CD8-positive, alpha-beta memory T cell (primary cell): Measurements from ENCODE around the gene TRANK1. TPM values are rescaled to one million over a fixed set of nuclear protein-coding genes. Genes with fewer than 3 reads are reported as not detected.
"Not testable (repeated sequence)": the region's sequence is repeated elsewhere in the genome, so short reads cannot be mapped to it uniquely, and the experiment has no call there.

Experiments
- CTCF ChIA-PET: fragments of 350-600 bp; sonication (Branson Sonifier 250); formaldehyde crosslinking; loops from one replicate; lab custom pipeline; 2021; ENCODE audit warnings: antibody characterized with exemption; lab: Charles Lee
- POLR2A ChIA-PET: fragments of 350-600 bp; sonication (Branson Sonifier 250); formaldehyde crosslinking; loops from one replicate; lab custom pipeline; 2021; ENCODE audit warnings: antibody characterized with exemption; lab: Charles Lee
- DNase-seq, 5 donors: peaks; one replicate each; pipeline versions ENCODE4 v3.0.0 to v3.0.0-alpha.2; 2020 to 2022; ENCODE audit warnings: mixed read lengths in 1 of 5
- H3K27ac ChIP-seq: one replicate; pipeline ENCODE4 v1.7.0; 2013; ENCODE audit warnings: low read depth, mild to moderate bottlenecking, low read length, moderate library complexity
- H3K27me3 ChIP-seq: 2 replicates; pipeline ENCODE4 v1.7.0; 2013; ENCODE audit warnings: low read length, mild to moderate bottlenecking; ENCODE audit not compliant: insufficient read depth, poor library complexity, severe bottlenecking
- H3K36me3 ChIP-seq: 2 replicates; pipeline ENCODE4 v1.7.0; 2013; ENCODE audit warnings: mild to moderate bottlenecking, low read length, moderate library complexity; ENCODE audit not compliant: insufficient read depth
- H3K4me1 ChIP-seq: 2 replicates; pipeline ENCODE4 v1.7.0; 2013; ENCODE audit warnings: mild to moderate bottlenecking, low read length, moderate library complexity; ENCODE audit not compliant: insufficient read depth
- H3K4me3 ChIP-seq: 2 replicates; pipeline ENCODE4 v1.7.0; 2013; ENCODE audit warnings: mild to moderate bottlenecking, low read length
- H3K9me3 ChIP-seq: 2 replicates; pipeline ENCODE4 v1.7.0; 2013; ENCODE audit warnings: mild to moderate bottlenecking, low read length
- H3K27ac Mint-ChIP-seq, 8 donors: one replicate each; pipeline ENCODE4 v1.8.0; 2020 to 2021; ENCODE audit warnings: mixed read lengths in 8 of 8, mild to moderate bottlenecking in 6 of 8, inconsistent platforms in 3 of 8, moderate library complexity in 3 of 8
- H3K27me3 Mint-ChIP-seq, 2 donors: one replicate each; pipeline ENCODE4 v1.8.0; 2020 to 2021; ENCODE audit warnings: mixed read lengths in 2 of 2, mild to moderate bottlenecking in 1 of 2, moderate library complexity in 1 of 2
- H3K36me3 Mint-ChIP-seq, 3 donors: one replicate each; pipeline ENCODE4 v1.8.0; 2020 to 2021; ENCODE audit warnings: mixed read lengths in 3 of 3, inconsistent platforms in 1 of 3, mild to moderate bottlenecking in 1 of 3
- H3K4me1 Mint-ChIP-seq, 3 donors: one replicate each; pipeline ENCODE4 v1.8.0; 2020 to 2021; ENCODE audit warnings: mixed read lengths in 3 of 3, inconsistent platforms in 1 of 3, mild to moderate bottlenecking in 1 of 3
- H3K4me3 Mint-ChIP-seq, 7 donors: one replicate each; pipeline ENCODE4 v1.8.0; 2020 to 2021; ENCODE audit warnings: mixed read lengths in 7 of 7, mild to moderate bottlenecking in 6 of 7, moderate library complexity in 4 of 7, inconsistent platforms in 2 of 7
- H3K9me3 Mint-ChIP-seq, 5 donors: one replicate each; pipeline ENCODE4 v1.8.0; 2020 to 2022; ENCODE audit warnings: mixed read lengths in 5 of 5, mild to moderate bottlenecking in 3 of 5, moderate library complexity in 2 of 5, inconsistent platforms in 1 of 5
- polyA plus RNA-seq: library from polyadenylated mRNA; unstranded; fragments of 300-500 nt; fragmentation: Illumina TruSeq; gene quantifications from one replicate; pipeline ENCODE4 v1.2.3, GENCODE V29; 2021
- total RNA-seq, 2 experiments: library from RNA; stranded (reverse); gene quantifications; one replicate each; pipeline ENCODE4 v1.2.3, GENCODE V29; 2021

The TRANK1 gene
- total and polyA plus RNA-seq, 3 experiments from 2014 or later: 12.7 to 33.2 (median 16.2) TPM

- Histone ChIP-seq H3K4me1 (no peaks in the 10 kb centered on the region), H3K27me3 (no peaks in the 10 kb centered on the region), H3K9me3 (no peaks in the 10 kb centered on the region), H3K4me3 (no peak overlapping the region), H3K27ac (peak overlapping the region; percentile 68), H3K36me3 (no peaks in the 10 kb centered on the region)
- DNase-seq: no peak
- H3K27ac Mint-ChIP-seq: peak overlapping the region in 1 of 8 donors; percentile 41
- ChIA-PET CTCF (interaction anchor here (0.6 to 4.0 kb wide), 3 partner anchors 34 to 223 kb away, joined by 3 to 18 read pairs (median 3); no protein-coding TSS in a partner anchor), POLR2A (interaction anchor here (0.6 kb wide), 1 partner anchor 39 kb away, joined by 4 read pairs; no protein-coding TSS in a partner anchor)
- H3K4me1 Mint-ChIP-seq: peaks cover 8 to 16% (median 11%) of the 10 kb centered on the region in 3 donors
- no peaks in the 10 kb centered on the region for H3K27me3 Mint-ChIP-seq
- H3K36me3 Mint-ChIP-seq: no peaks in the 10 kb centered on the region
- H3K4me3 Mint-ChIP-seq: no peak overlapping the region
- H3K9me3 Mint-ChIP-seq: no peaks in the 10 kb centered on the region
Measured at GRCh38 chr3:36956155-36956554, 11.3 kb upstream of the TRANK1 start.

GRCh38 chr3:36954452-36955134, 9.7 kb upstream of the TRANK1 start:
- Mint-ChIP-seq H3K36me3 (no peaks in the 10 kb centered on the region), H3K4me3 (no peak overlapping the region), H3K4me1 (peaks cover 8 to 16% (median 11%) of the 10 kb centered on the region in 3 donors), H3K27ac (peak overlapping the region in 1 of 8 donors; percentile 2), H3K9me3 (no peaks in the 10 kb centered on the region), H3K27me3 (no peaks in the 10 kb centered on the region)
- POLR2A ChIA-PET: no interaction called here
- H3K9me3 ChIP-seq: no peaks in the 10 kb centered on the region
- CTCF ChIA-PET: interaction anchor here (1.4 to 1.7 kb wide), 2 partner anchors 10 to 11 kb away, joined by 3 to 4 read pairs; partner anchors contain the start of gene TRANK1
- H3K27ac ChIP-seq: no peak overlapping the region
- no peak overlapping the region for H3K4me3 ChIP-seq
- no peaks in the 10 kb centered on the region for H3K36me3 ChIP-seq
- no peaks in the 10 kb centered on the region for H3K4me1 ChIP-seq
- H3K27me3 ChIP-seq: no peaks in the 10 kb centered on the region
- DNase-seq: no peak

GRCh38 chr3:36947814-36948213, 3.0 kb upstream of the TRANK1 start:
- peaks cover 9 to 16% (median 12%) of the 10 kb centered on the region in 3 donors for H3K4me1 Mint-ChIP-seq
- H3K27me3 ChIP-seq, H3K36me3 ChIP-seq, H3K27me3 Mint-ChIP-seq, H3K9me3 ChIP-seq, POLR2A ChIA-PET, DNase-seq, H3K4me3 ChIP-seq, H3K27ac ChIP-seq: not testable (repeated sequence)
- CTCF ChIA-PET: interaction anchor here (1.2 to 1.8 kb wide), 2 partner anchors 11 to 78 kb away, joined by 3 to 12 read pairs; no protein-coding TSS in a partner anchor
- peaks cover 14% of the 10 kb centered on the region for H3K4me1 ChIP-seq
- peaks cover 5 to 16% (median 15%) of the 10 kb centered on the region in 5 donors for H3K9me3 Mint-ChIP-seq
- peaks cover 3 to 24% (median 7%) of the 10 kb centered on the region in 3 donors for H3K36me3 Mint-ChIP-seq
- H3K4me3 Mint-ChIP-seq: peak overlapping the region in 1 of 7 donors; percentile 70
- peak overlapping the region in 2 of 8 donors; percentile 36 to 88 for H3K27ac Mint-ChIP-seq

- H3K27ac ChIP-seq: peak overlapping the region; percentile 65
- POLR2A ChIA-PET: interaction anchor here (1.3 to 2.3 kb wide), 4 partner anchors 13 to 47 kb away, joined by 3 to 25 read pairs (median 10); partner anchors contain the start of genes EPM2AIP1 and MLH1
- no peaks in the 10 kb centered on the region for H3K36me3 ChIP-seq
- no peaks in the 10 kb centered on the region for H3K27me3 ChIP-seq
- Mint-ChIP-seq H3K36me3 (peaks cover 3 to 24% (median 7%) of the 10 kb centered on the region in 3 donors), H3K27ac (peak overlapping the region; percentile 64 to 97 (median 88)), H3K4me1 (peaks cover 13 to 37% (median 24%) of the 10 kb centered on the region in 3 donors), H3K4me3 (peak overlapping the region; percentile 86 to 91 (median 87)), H3K9me3 (peaks cover 5 to 16% (median 15%) of the 10 kb centered on the region in 5 donors), H3K27me3 (peaks cover 0 to 1% of the 10 kb centered on the region in 2 donors)
- DNase-seq: peak in 2 of 5 donors; percentile 7 to 50
- peak overlapping the region; percentile 64 for H3K4me3 ChIP-seq
- H3K4me1 ChIP-seq: peaks cover 14% of the 10 kb centered on the region
- H3K9me3 ChIP-seq: no peaks in the 10 kb centered on the region
- CTCF ChIA-PET: interaction anchor here (1.0 to 3.1 kb wide), 7 partner anchors 9 to 69 kb away, joined by 3 to 20 read pairs (median 4); no protein-coding TSS in a partner anchor
Measured at GRCh38 chr3:36945333-36945980, 603 bp upstream of the TRANK1 start.

- Histone ChIP-seq H3K4me1 (peaks cover 14% of the 10 kb centered on the region), H3K27ac (peak overlapping the region; percentile 65), H3K9me3 (no peaks in the 10 kb centered on the region), H3K27me3 (no peaks in the 10 kb centered on the region), H3K36me3 (no peaks in the 10 kb centered on the region), H3K4me3 (peak overlapping the region; percentile 64)
- H3K4me1 Mint-ChIP-seq: peaks cover 14 to 43% (median 26%) of the 10 kb centered on the region in 3 donors
- ChIA-PET CTCF (interaction anchor here (0.5 to 3.1 kb wide), 10 partner anchors 10 to 257 kb away, joined by 3 to 20 read pairs (median 3); no protein-coding TSS in a partner anchor), POLR2A (interaction anchor here (0.6 to 2.3 kb wide), 10 partner anchors 8 to 67 kb away, joined by 3 to 25 read pairs (median 4); partner anchors contain the start of genes EPM2AIP1 and MLH1)
- H3K4me3 Mint-ChIP-seq: peak overlapping the region; percentile 85 to 91 (median 86)
- DNase-seq: peak; percentile 7 to 56 (median 44)
- peaks cover 3 to 22% (median 6%) of the 10 kb centered on the region in 3 donors for H3K36me3 Mint-ChIP-seq
- peaks cover 5 to 15% (median 13%) of the 10 kb centered on the region in 5 donors for H3K9me3 Mint-ChIP-seq
- peaks cover 0 to 1% of the 10 kb centered on the region in 2 donors for H3K27me3 Mint-ChIP-seq
- H3K27ac Mint-ChIP-seq: peak overlapping the region; percentile 22 to 89 (median 68)
Measured at GRCh38 chr3:36944012-36944640, 728 bp downstream of the TRANK1 start.

GRCh38 chr3:36943601-36944000, 1.3 kb downstream of the TRANK1 start:
- POLR2A ChIA-PET: interaction anchor here (0.8 to 2.3 kb wide), 6 partner anchors 15 to 49 kb away, joined by 3 to 25 read pairs (median 6); partner anchors contain the start of genes EPM2AIP1 and MLH1
- no peaks in the 10 kb centered on the region for H3K9me3 ChIP-seq
- peaks cover 3 to 17% (median 4%) of the 10 kb centered on the region in 3 donors for H3K36me3 Mint-ChIP-seq
- H3K36me3 ChIP-seq: no peaks in the 10 kb centered on the region
- peak overlapping the region; percentile 64 for H3K4me3 ChIP-seq
- no peaks in the 10 kb centered on the region for H3K27me3 Mint-ChIP-seq
- H3K4me1 Mint-ChIP-seq: peaks cover 14 to 44% (median 26%) of the 10 kb centered on the region in 3 donors
- no peak for DNase-seq
- H3K4me3 Mint-ChIP-seq: peak overlapping the region; percentile 85 to 91 (median 86)
- peak overlapping the region; percentile 65 for H3K27ac ChIP-seq
- peaks cover 3 to 12% (median 10%) of the 10 kb centered on the region in 5 donors for H3K9me3 Mint-ChIP-seq
- peaks cover 14% of the 10 kb centered on the region for H3K4me1 ChIP-seq
- no peaks in the 10 kb centered on the region for H3K27me3 ChIP-seq
- CTCF ChIA-PET: interaction anchor here (1.1 to 3.1 kb wide), 4 partner anchors 11 to 50 kb away, joined by 3 to 20 read pairs (median 4); partner anchors contain the start of gene MLH1
- H3K27ac Mint-ChIP-seq: peak overlapping the region in 7 of 8 donors; percentile 50 to 89 (median 68)
